Muscle layer of colon (tissue), 2 donors: Measurements from ENCODE around the gene HADH.

Experiments used
- H3K27ac ChIP-seq: one replicate; pipeline ENCODE4 v1.7.0; 2013; ENCODE audit warnings: low read depth, mild to moderate bottlenecking, low read length, moderate library complexity
- H3K27me3 ChIP-seq, 2 donors: one replicate each; pipeline ENCODE4 v1.7.0; 2013; ENCODE audit warnings: low read length in 2 of 2, mild to moderate bottlenecking in 2 of 2; ENCODE audit not compliant: insufficient read depth in 2 of 2, control insufficient read depth in 1 of 2
- H3K36me3 ChIP-seq: one replicate; pipeline ENCODE4 v1.7.0; 2013; ENCODE audit warnings: mild to moderate bottlenecking, low read length; ENCODE audit not compliant: insufficient read depth
- H3K4me1 ChIP-seq: one replicate; pipeline ENCODE4 v1.7.0; 2013; ENCODE audit warnings: mild to moderate bottlenecking, low read length; ENCODE audit not compliant: insufficient read depth
- H3K4me3 ChIP-seq, 2 donors: one replicate each; pipeline ENCODE4 v1.7.0; 2013; ENCODE audit warnings: low read length in 2 of 2, low read depth in 1 of 2, mild to moderate bottlenecking in 1 of 2, moderate library complexity in 1 of 2
- H3K9ac ChIP-seq: one replicate; pipeline ENCODE4 v1.7.0; 2013; ENCODE audit warnings: low read length
- H3K9me3 ChIP-seq: one replicate; pipeline ENCODE4 v1.7.0; 2013; ENCODE audit warnings: mild to moderate bottlenecking, low read length
- donor health status: abdominal sarcoma.
- donor health status: Adenocarcinoma of cecum.

The HADH gene

GRCh38 chr4:108013955-108014354 is 24.3 kb downstream of the HADH start:
- Histone ChIP-seq H3K27ac (no peak overlapping the region), H3K36me3 (peaks cover 21% of the 10 kb centered on the region), H3K9me3 (no peaks in the 10 kb centered on the region)

GRCh38 chr4:108018040-108018883 is 28.6 kb downstream of the HADH start:
- Histone ChIP-seq H3K27me3 (no peaks in the 10 kb centered on the region), H3K4me3 (no peak overlapping the region), H3K9me3 (no peaks in the 10 kb centered on the region), H3K36me3 (peaks cover 48% of the 10 kb centered on the region), H3K4me1 (no peaks in the 10 kb centered on the region), H3K27ac (no peak overlapping the region), H3K9ac (no peak overlapping the region)

More at GRCh38 chr4:108013955-108014354, 24.3 kb downstream of the HADH start:
- Histone ChIP-seq H3K9ac (no peak overlapping the region), H3K4me3 (no peak overlapping the region), H3K27me3 (no peaks in the 10 kb centered on the region), H3K4me1 (peaks cover under 1% of the 10 kb centered on the region)

GRCh38 chr4:108018884-108019187 is 29.1 kb downstream of the HADH start:
- no peak overlapping the region for H3K4me3 ChIP-seq

GRCh38 chr4:108024085-108024877 is 34.6 kb downstream of the HADH start:
- Histone ChIP-seq H3K27ac (no peak overlapping the region), H3K9ac (no peak overlapping the region), H3K4me3 (no peak overlapping the region), H3K4me1 (no peaks in the 10 kb centered on the region), H3K27me3 (no peaks in the 10 kb centered on the region), H3K9me3 (no peaks in the 10 kb centered on the region), H3K36me3 (peaks cover 66% of the 10 kb centered on the region)

More at GRCh38 chr4:108018884-108019187, 29.1 kb downstream of the HADH start:
- H3K9me3 ChIP-seq, result no peaks in the 10 kb centered on the region
- H3K9ac ChIP-seq, result no peak overlapping the region
- H3K36me3 ChIP-seq, result peaks cover 52% of the 10 kb centered on the region
- H3K27ac ChIP-seq, result no peak overlapping the region
- H3K27me3 ChIP-seq, result no peaks in the 10 kb centered on the region
- no peaks in the 10 kb centered on the region for H3K4me1 ChIP-seq

GRCh38 chr4:108024878-108025165 is 35.1 kb downstream of the HADH start:
- H3K36me3 ChIP-seq, result peaks cover 65% of the 10 kb centered on the region
- H3K9me3 ChIP-seq, result no peaks in the 10 kb centered on the region
- no peak overlapping the region for H3K27ac ChIP-seq
- H3K27me3 ChIP-seq, result no peaks in the 10 kb centered on the region
- no peak overlapping the region for H3K4me3 ChIP-seq
- H3K9ac ChIP-seq, result no peak overlapping the region
- no peaks in the 10 kb centered on the region for H3K4me1 ChIP-seq

GRCh38 chr4:108029016-108029720 is 39.5 kb downstream of the HADH start:
- Histone ChIP-seq H3K4me1 (no peaks in the 10 kb centered on the region), H3K27me3 (no peaks in the 10 kb centered on the region), H3K9ac (no peak overlapping the region), H3K4me3 (no peak overlapping the region), H3K27ac (no peak overlapping the region), H3K36me3 (peaks cover 61% of the 10 kb centered on the region), H3K9me3 (no peaks in the 10 kb centered on the region)

GRCh38 chr4:108029731-108030130 is 40.0 kb downstream of the HADH start:
- Histone ChIP-seq H3K4me1 (no peaks in the 10 kb centered on the region), H3K36me3 (peaks cover 65% of the 10 kb centered on the region), H3K27me3 (no peaks in the 10 kb centered on the region), H3K9me3 (no peaks in the 10 kb centered on the region), H3K4me3 (no peak overlapping the region), H3K27ac (no peak overlapping the region), H3K9ac (no peak overlapping the region)

GRCh38 chr4:108030332-108030731 is 40.6 kb downstream of the HADH start:
- H3K9me3 ChIP-seq, result no peaks in the 10 kb centered on the region
- H3K36me3 ChIP-seq, result peaks cover 60% of the 10 kb centered on the region
- no peak overlapping the region for H3K27ac ChIP-seq
- H3K4me3 ChIP-seq, result no peak overlapping the region
- H3K4me1 ChIP-seq, result no peaks in the 10 kb centered on the region
- no peak overlapping the region for H3K9ac ChIP-seq
- no peaks in the 10 kb centered on the region for H3K27me3 ChIP-seq

- no peak overlapping the region for H3K4me3 ChIP-seq
- peaks cover 55% of the 10 kb centered on the region for H3K36me3 ChIP-seq
- no peak overlapping the region for H3K9ac ChIP-seq
- no peaks in the 10 kb centered on the region for H3K9me3 ChIP-seq
- no peak overlapping the region for H3K27ac ChIP-seq
- H3K27me3 ChIP-seq, result no peaks in the 10 kb centered on the region
- no peaks in the 10 kb centered on the region for H3K4me1 ChIP-seq
Observed at GRCh38 chr4:108031427-108032083, 41.9 kb downstream of the HADH start.

- peaks cover 43% of the 10 kb centered on the region for H3K36me3 ChIP-seq
- H3K4me1 ChIP-seq, result no peaks in the 10 kb centered on the region
- no peak overlapping the region for H3K4me3 ChIP-seq
- H3K27me3 ChIP-seq, result no peaks in the 10 kb centered on the region
- no peaks in the 10 kb centered on the region for H3K9me3 ChIP-seq
- H3K27ac ChIP-seq, result no peak overlapping the region
- no peak overlapping the region for H3K9ac ChIP-seq
Observed at GRCh38 chr4:108033348-108033747, 43.7 kb downstream of the HADH start.

- Histone ChIP-seq H3K36me3 (peaks cover 32% of the 10 kb centered on the region), H3K4me1 (no peaks in the 10 kb centered on the region), H3K27ac (no peak overlapping the region), H3K9me3 (no peaks in the 10 kb centered on the region), H3K4me3 (no peak overlapping the region), H3K27me3 (no peaks in the 10 kb centered on the region), H3K9ac (no peak overlapping the region)
Observed at GRCh38 chr4:108034565-108034964, 44.9 kb downstream of the HADH start.
